Muscle layer of colon (tissue), 2 donors: Measurements from ENCODE around the gene PNPLA7.

Experiments
- H3K27ac ChIP-seq: one replicate; pipeline ENCODE4 v1.7.0; 2013; ENCODE audit warnings: low read depth, mild to moderate bottlenecking, low read length, moderate library complexity
- H3K27me3 ChIP-seq, 2 donors: one replicate each; pipeline ENCODE4 v1.7.0; 2013; ENCODE audit warnings: low read length in 2 of 2, mild to moderate bottlenecking in 2 of 2; ENCODE audit not compliant: insufficient read depth in 2 of 2, control insufficient read depth in 1 of 2
- H3K36me3 ChIP-seq: one replicate; pipeline ENCODE4 v1.7.0; 2013; ENCODE audit warnings: mild to moderate bottlenecking, low read length; ENCODE audit not compliant: insufficient read depth
- H3K4me1 ChIP-seq: one replicate; pipeline ENCODE4 v1.7.0; 2013; ENCODE audit warnings: mild to moderate bottlenecking, low read length; ENCODE audit not compliant: insufficient read depth
- H3K4me3 ChIP-seq, 2 donors: one replicate each; pipeline ENCODE4 v1.7.0; 2013; ENCODE audit warnings: low read length in 2 of 2, low read depth in 1 of 2, mild to moderate bottlenecking in 1 of 2, moderate library complexity in 1 of 2
- H3K9ac ChIP-seq: one replicate; pipeline ENCODE4 v1.7.0; 2013; ENCODE audit warnings: low read length
- H3K9me3 ChIP-seq: one replicate; pipeline ENCODE4 v1.7.0; 2013; ENCODE audit warnings: mild to moderate bottlenecking, low read length
- donor health status: abdominal sarcoma.
- donor health status: Adenocarcinoma of cecum.

Gene PNPLA7

GRCh38 chr9:137465720-137466388, 84.3 kb downstream of the PNPLA7 start:
- Histone ChIP-seq H3K27me3 (peaks cover 0 to 4% of the 10 kb centered on the region in 2 donors), H3K4me1 (no peaks in the 10 kb centered on the region), H3K4me3 (no peak overlapping the region), H3K9ac (no peak overlapping the region), H3K27ac (no peak overlapping the region), H3K9me3 (no peaks in the 10 kb centered on the region), H3K36me3 (no peaks in the 10 kb centered on the region)

GRCh38 chr9:137465000-137465719, 85.0 kb downstream of the PNPLA7 start:
- Histone ChIP-seq H3K36me3 (no peaks in the 10 kb centered on the region), H3K27ac (no peak overlapping the region), H3K9me3 (no peaks in the 10 kb centered on the region), H3K9ac (no peak overlapping the region), H3K4me3 (no peak overlapping the region), H3K4me1 (no peaks in the 10 kb centered on the region), H3K27me3 (peaks cover 0 to 4% of the 10 kb centered on the region in 2 donors)

GRCh38 chr9:137464291-137464999, 85.8 kb downstream of the PNPLA7 start:
- H3K27me3 ChIP-seq: peaks cover 0 to 4% of the 10 kb centered on the region in 2 donors
- H3K4me3 ChIP-seq: no peak overlapping the region
- H3K9ac ChIP-seq: no peak overlapping the region
- H3K36me3 ChIP-seq: no peaks in the 10 kb centered on the region
- no peaks in the 10 kb centered on the region for H3K9me3 ChIP-seq
- H3K4me1 ChIP-seq: peaks cover 5% of the 10 kb centered on the region
- no peak overlapping the region for H3K27ac ChIP-seq

- no peak overlapping the region for H3K4me3 ChIP-seq
- no peak overlapping the region for H3K27ac ChIP-seq
- H3K36me3 ChIP-seq: no peaks in the 10 kb centered on the region
- peaks cover 0 to 4% of the 10 kb centered on the region in 2 donors for H3K27me3 ChIP-seq
- no peaks in the 10 kb centered on the region for H3K9me3 ChIP-seq
- peaks cover 6% of the 10 kb centered on the region for H3K4me1 ChIP-seq
- H3K9ac ChIP-seq: no peak overlapping the region
Observed at GRCh38 chr9:137463931-137464290, 86.3 kb downstream of the PNPLA7 start.

- Histone ChIP-seq H3K4me3 (no peak overlapping the region), H3K36me3 (no peaks in the 10 kb centered on the region), H3K27me3 (peaks cover 0 to 4% of the 10 kb centered on the region in 2 donors), H3K9ac (no peak overlapping the region), H3K27ac (no peak overlapping the region), H3K4me1 (peaks cover 6% of the 10 kb centered on the region), H3K9me3 (no peaks in the 10 kb centered on the region)
Observed at GRCh38 chr9:137462986-137463930, 86.9 kb downstream of the PNPLA7 start.

- Histone ChIP-seq H3K4me3 (no peak overlapping the region), H3K36me3 (no peaks in the 10 kb centered on the region), H3K9me3 (no peaks in the 10 kb centered on the region), H3K27ac (no peak overlapping the region), H3K4me1 (peaks cover 6% of the 10 kb centered on the region), H3K27me3 (peaks cover 0 to 4% of the 10 kb centered on the region in 2 donors), H3K9ac (no peak overlapping the region)
Observed at GRCh38 chr9:137462396-137462985, 87.7 kb downstream of the PNPLA7 start.

- Histone ChIP-seq H3K27me3 (peaks cover 0 to 4% of the 10 kb centered on the region in 2 donors), H3K9ac (no peak overlapping the region), H3K36me3 (peaks cover 4% of the 10 kb centered on the region), H3K4me3 (no peak overlapping the region), H3K27ac (no peak overlapping the region), H3K9me3 (no peaks in the 10 kb centered on the region), H3K4me1 (peaks cover 6% of the 10 kb centered on the region)
Observed at GRCh38 chr9:137461663-137462395, 88.4 kb downstream of the PNPLA7 start.

- H3K9me3 ChIP-seq: no peaks in the 10 kb centered on the region
- H3K4me1 ChIP-seq: peaks cover 6% of the 10 kb centered on the region
- H3K36me3 ChIP-seq: peaks cover 10% of the 10 kb centered on the region
- H3K27me3 ChIP-seq: peaks cover 0 to 4% of the 10 kb centered on the region in 2 donors
- no peak overlapping the region for H3K27ac ChIP-seq
- no peak overlapping the region for H3K4me3 ChIP-seq
- H3K9ac ChIP-seq: no peak overlapping the region
Observed at GRCh38 chr9:137461316-137461662, 88.9 kb downstream of the PNPLA7 start.

- Histone ChIP-seq H3K4me3 (no peak overlapping the region), H3K27me3 (peaks cover 0 to 4% of the 10 kb centered on the region in 2 donors), H3K9me3 (no peaks in the 10 kb centered on the region), H3K4me1 (peaks cover 6% of the 10 kb centered on the region), H3K27ac (no peak overlapping the region), H3K36me3 (peaks cover 11% of the 10 kb centered on the region), H3K9ac (no peak overlapping the region)
Observed at GRCh38 chr9:137460363-137461315, 89.6 kb downstream of the PNPLA7 start.
